GM18909 (cell line): ENCODE measurements around the gene LAIR1.
"Not testable (repeated sequence)": the region's sequence is repeated elsewhere in the genome, so short reads cannot be mapped to it uniquely, and the experiment has no call there.

Source experiments
- ATAC-seq: cut with Tn5 transposase; IDR thresholded peaks from one replicate; pipeline ENCODE4 v1.9.1; 2021; ENCODE audit warnings: mild to moderate bottlenecking; ENCODE audit not compliant: unreplicated experiment, poor library complexity

The LAIR1 gene

DNA sequence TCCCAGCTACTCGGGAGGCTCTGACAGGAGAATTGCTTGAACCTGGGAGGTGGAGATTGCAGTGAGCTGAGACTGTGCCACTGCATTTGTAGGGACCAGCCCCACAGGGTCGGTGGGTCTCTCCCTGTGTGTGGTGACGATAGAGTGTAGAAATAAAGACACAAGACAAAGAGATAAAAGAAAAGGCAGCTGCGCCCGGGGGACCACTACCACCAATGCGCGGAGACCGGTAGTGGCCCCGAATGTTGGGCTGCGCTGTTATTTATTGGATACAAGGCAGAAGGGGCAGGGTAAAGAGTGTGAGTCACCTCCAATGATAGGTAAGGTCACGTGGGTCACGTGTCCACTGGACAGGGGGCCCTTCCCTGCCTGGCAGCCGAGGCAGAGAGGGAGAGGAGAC lies 42.4 kb downstream of the LAIR1 start:
- not testable (repeated sequence) for ATAC-seq

DNA sequence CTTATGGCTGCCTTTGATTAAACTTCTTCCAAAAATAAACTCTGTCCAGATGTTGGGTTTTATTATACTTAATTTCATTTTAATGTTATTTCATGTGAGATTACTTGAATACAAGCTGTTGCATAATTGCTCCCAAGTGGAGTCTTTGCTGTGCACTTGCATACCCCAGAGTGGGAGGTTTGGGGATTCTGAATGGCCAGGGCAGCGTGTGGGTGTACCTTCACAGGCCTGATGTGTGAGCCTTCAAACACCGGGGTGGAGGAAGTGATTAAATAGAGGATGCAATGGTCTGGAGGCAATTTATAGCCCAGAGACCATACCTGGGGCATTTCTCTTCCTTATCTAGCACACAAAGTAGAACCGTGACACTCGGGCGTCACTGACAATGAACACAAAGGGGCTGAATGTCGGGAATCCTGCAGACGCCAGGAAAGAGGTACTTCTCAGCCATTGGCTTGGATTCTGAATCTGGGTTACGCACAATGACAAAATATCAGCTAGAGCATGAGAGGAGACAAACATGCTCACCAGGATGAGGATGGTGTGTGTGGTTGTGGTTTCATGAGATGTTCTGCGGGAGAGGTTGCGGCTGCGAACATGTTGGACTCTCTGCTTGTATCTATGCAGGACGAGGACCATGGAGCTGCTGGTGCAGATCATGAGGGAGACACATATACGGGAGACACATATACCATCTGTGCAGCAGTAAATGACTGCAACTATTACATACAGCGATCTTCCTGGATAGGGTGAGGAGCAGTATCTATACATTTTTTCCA lies 44.6 kb downstream of the LAIR1 start:
- ATAC-seq: no peak

GRCh38 chr19:54319049-54319448 lies 45.7 kb downstream of the LAIR1 start:
- ATAC-seq: no peak

GRCh38 chr19:54317965-54318240 lies 46.8 kb downstream of the LAIR1 start:
- ATAC-seq: no peak

DNA sequence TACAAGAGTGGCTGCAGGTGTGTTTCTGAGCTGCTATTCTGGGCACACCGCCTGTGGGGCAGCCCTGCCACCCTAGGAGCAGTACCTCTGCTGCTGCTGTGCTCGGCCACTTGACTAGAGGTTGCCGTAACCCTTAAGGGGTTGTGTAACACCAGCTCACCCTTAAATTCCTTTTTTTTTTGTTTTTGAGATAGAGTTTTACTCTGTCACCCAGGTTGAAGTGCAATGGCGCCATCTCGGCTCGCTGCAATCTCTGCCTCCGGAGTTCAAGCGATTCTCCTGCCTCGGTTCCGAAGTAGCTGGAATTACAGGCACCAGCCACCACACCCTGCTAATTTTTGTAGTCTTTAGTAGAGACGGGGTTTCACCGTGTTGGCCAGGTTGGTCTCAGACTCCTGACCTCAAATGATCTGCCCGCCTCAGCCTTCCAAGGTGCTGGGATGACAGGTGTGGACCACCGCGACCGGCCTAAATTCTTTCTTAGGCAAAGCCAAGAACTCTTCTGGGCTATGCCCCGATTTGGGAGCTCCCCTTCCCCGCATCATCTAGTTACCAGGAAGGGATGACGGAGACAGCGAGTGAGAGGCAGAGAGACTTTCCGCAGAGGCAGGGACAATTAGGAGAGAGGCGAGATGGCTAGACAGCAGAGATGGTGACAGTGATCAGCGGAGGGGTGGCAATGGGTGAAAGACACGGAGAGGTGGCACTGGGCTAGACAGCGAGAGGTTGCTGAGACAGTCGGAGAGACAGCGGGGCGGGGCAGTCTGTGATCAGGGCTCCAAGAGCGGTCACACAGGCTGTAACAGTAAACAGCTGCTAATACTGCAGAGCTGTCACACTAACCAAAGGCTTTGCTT lies 47.4 kb downstream of the LAIR1 start:
- no peak for ATAC-seq

DNA sequence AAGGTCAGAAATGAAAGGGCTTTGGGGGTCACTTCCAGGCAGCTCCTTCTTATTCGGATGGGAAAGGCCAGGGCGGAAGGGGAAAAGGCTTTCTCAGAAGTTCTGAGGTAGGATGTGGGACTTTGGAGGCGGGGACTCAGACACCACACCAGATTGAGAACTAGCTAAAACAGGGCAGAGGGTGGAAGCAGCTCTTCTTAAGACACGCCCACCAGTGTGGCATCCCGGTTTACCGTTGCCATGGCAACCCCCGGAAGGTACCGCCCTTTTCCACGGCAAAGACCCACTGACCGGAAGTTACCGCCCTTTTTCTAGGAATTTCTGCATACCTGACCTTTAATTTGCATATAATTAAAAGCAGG lies 48.0 kb downstream of the LAIR1 start:
- ATAC-seq: no peak

GRCh38 chr19:54315956-54316355 lies 48.8 kb downstream of the LAIR1 start:
- no peak for ATAC-seq

DNA sequence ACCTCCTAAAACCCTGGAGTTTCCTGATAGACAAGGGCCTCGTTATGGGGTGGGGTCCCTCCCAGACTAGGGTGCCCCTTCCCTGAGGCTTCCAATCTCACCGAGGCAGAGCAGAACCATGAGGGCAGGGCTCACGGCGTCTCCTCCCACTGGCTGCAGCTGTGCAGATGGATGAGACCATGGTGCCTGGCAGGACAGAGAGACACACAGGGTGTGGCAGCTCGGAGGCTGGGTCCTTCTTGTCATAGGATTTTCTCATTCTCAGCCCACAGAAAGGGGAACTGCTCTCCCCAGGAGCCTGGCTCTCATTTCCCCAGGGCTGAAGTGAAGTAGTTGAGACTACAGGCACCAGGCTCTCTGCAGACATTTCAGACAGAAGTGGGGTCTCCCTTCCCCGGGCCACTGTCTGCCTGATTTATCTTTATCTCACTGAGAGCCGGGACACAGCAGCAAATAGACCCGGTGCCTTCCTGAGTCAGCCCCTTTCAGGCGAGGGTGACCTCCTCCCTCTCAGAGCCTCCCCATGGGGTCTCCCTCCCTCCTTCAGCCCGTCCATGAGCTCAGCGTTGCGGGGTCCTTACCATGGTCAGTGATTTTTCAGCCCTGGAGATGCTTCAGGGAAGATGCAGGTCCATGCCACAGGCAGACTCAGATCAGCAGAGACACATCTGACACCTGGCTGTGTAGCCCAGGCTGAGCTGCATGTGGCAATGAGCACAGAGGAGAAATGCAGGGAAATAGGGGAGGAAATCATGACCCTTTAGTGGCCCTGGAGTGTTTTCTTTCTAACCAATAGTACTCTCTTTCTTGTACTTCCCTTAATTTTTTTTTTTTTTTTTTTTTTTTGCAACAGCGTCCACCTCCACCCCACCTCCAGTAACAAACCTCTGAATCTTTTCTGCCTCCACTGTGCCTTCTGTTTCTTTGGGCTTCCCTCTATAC lies 52.0 kb downstream of the LAIR1 start, which contains the start of gene LILRA5:
LILRA5 (minus strand) TSS at position 731 of the 942 bp plus-strand sequence; CDS start at position 584, 147 bp downstream.
- no peak for ATAC-seq

GRCh38 chr19:54312011-54312410 lies 52.7 kb downstream of the LAIR1 start:
- ATAC-seq: no peak

DNA sequence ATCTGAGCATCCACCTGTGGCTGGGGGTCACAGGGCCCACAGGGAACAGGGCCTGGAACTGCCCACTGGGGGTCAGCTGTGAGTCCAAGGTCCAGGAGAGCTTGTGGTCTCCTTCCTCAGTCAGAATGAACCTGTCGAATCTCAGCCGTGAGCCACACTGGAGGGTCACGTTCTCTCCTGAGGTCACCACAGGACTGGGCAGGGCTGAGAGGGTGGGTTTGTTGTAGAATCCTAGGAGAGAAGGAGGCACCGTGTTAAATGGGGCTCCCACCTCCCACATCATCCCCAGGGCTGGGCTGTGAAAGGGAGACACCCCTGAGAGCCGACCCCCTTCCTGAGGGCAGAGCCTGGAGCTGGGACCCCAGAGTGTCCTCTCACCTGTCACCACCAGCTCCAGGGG lies 53.2 kb downstream of the LAIR1 start:
- no peak for ATAC-seq

DNA sequence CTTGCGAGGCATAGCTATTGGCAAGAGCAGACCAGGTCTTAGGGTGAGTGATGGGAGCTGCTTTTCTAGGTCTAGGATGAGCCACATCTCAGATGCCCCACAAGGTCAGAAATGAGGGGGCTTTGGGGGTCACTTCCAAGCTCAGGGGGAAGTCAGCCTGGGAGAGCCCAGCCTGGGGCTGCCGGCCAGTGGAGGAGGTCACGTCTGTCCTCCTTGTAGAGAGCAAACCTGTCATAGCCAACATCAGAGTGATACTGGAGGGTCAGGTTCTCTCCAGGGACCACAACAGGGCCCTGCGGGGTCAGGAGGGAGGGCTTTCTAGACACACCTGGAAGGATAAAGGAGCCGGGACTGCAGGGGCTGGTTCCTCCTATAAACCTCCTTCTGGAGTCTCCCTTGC lies 54.2 kb downstream of the LAIR1 start:
- no peak for ATAC-seq

DNA sequence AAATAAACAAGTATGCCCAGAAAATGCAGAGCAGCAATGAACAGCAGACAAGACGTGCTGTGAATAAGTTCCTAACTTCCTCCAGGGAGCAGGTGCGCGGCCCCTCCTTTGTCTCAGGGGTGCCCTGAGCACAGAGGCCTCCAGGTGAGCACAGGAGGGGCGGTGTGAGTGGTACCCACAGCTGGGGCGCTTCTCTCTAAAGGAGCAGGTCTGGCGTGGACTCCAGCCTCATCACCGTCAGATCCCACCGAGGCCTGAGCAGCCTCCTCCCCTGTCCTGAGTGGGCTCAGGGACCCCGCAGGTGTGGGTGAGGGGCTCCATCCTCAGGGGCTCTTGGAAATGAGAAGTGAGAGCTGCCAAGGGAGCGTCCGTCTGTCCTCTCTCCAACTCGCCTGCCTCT lies 54.9 kb downstream of the LAIR1 start:
- ATAC-seq: no peak

DNA sequence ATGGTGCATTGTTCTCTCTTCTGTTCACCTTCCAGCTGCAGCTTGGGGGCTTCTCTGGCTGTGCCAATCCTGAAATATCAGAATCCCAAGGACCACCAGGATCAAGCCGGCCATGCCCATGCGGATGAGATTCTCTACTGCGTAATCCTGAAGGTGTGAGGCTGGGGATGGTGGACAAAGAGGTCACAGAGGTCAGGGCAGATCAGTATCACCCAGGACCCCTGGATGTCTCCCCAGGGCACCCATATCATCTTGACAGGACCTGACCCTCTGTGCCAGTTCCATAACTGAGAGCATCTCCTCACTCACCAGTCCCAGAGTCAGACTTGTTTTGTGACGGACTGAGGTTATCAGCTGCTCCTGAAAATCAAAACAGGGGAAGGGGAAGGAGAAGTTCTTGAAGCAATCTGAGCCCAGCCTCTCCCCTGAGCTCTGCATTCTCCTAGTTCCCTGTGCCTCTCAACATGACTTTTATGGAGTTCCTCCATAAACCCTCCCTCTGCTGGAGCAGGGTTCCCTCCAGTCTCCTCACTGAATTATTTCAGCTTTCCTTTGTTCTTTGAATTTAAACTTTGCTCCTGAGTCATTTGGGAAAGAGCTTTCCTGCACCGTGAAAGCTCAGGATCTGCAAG lies 57.2 kb downstream of the LAIR1 start:
- ATAC-seq: no peak

GRCh38 chr19:54305141-54305540 lies 59.6 kb downstream of the LAIR1 start:
- ATAC-seq: no peak

DNA sequence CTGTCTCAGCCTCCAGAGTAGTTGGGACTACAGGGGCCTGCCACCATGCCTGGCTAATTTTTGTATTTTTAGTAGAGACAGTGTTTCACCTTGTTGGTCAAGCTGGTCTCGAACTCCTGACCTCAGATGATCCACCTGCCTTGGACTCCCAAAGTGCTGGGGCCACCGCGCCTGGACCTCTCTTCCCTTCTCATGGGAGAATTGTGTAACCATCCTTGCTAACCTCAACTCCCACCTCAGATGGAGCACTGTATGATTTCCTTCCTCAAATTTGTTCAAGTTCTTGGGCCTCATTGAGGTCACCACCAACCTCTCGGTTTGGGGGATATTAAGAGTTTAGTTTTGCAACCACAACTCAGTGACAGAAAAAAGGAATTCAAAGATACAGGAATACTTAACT lies 62.5 kb downstream of the LAIR1 start:
- no peak for ATAC-seq
